Measurements from ENCODE around the gene HNRNPM.
A peak's percentile ranks its signal among the peaks of the same experiment; 100 is the strongest.

The HNRNPM gene

GRCh38 chr19:8501981-8502380 lies 57.2 kb downstream of the HNRNPM start:
- no peak overlapping the region for H3K4me3 ChIP-seq (ENCODE audit: control insufficient read depth, low read depth, low read length)
- no peak for DNase-seq (ENCODE audit: low read depth)
- no peak for TF ChIP-seq CTCF (IDR thresholded peaks at IDR 0.05; ENCODE audit: control insufficient read depth, insufficient read depth, low read depth, low read length, missing control alignments)

- no peak for TF ChIP-seq CTCF (IDR thresholded peaks at IDR 0.05; ENCODE audit: control insufficient read depth, insufficient read depth, low read depth, low read length, missing control alignments)
- H3K4me3 ChIP-seq (ENCODE audit: control insufficient read depth, low read depth, low read length) = no peak overlapping the region
- DNase-seq (ENCODE audit: low read depth) = no peak
These were observed 58.7 kb downstream of the HNRNPM start for GRCh38 chr19:8503510-8503909.

GRCh38 chr19:8504171-8504570 lies 59.4 kb downstream of the HNRNPM start:
- no peak overlapping the region for H3K4me3 ChIP-seq (ENCODE audit: control insufficient read depth, low read depth, low read length)
- TF ChIP-seq CTCF (IDR thresholded peaks at IDR 0.05; ENCODE audit: control insufficient read depth, insufficient read depth, low read depth, low read length, missing control alignments) = no peak
- no peak for DNase-seq (ENCODE audit: low read depth)

GRCh38 chr19:8504919-8505318 lies 60.1 kb downstream of the HNRNPM start:
- DNase-seq (ENCODE audit: low read depth) = no peak
- TF ChIP-seq CTCF (IDR thresholded peaks at IDR 0.05; ENCODE audit: control insufficient read depth, insufficient read depth, low read depth, low read length, missing control alignments) = no peak

GRCh38 chr19:8505680-8506401 lies 61.1 kb downstream of the HNRNPM start:
- TF ChIP-seq CTCF (IDR thresholded peaks at IDR 0.05; ENCODE audit: control insufficient read depth, insufficient read depth, low read depth, low read length, missing control alignments) = peak; percentile 94
- no peak for DNase-seq (ENCODE audit: low read depth)

More at GRCh38 chr19:8504919-8505318, 60.1 kb downstream of the HNRNPM start:
- no peak overlapping the region for H3K4me3 ChIP-seq (ENCODE audit: control insufficient read depth, low read depth, low read length)

GRCh38 chr19:8506402-8506957 lies 61.7 kb downstream of the HNRNPM start:
- TF ChIP-seq CTCF (IDR thresholded peaks at IDR 0.05; ENCODE audit: control insufficient read depth, insufficient read depth, low read depth, low read length, missing control alignments) = no peak
- H3K4me3 ChIP-seq (ENCODE audit: control insufficient read depth, low read depth, low read length) = peak overlapping the region; percentile 48
- no peak for DNase-seq (ENCODE audit: low read depth)

More at GRCh38 chr19:8505680-8506401, 61.1 kb downstream of the HNRNPM start:
- H3K4me3 ChIP-seq (ENCODE audit: control insufficient read depth, low read depth, low read length) = peak overlapping the region; percentile 48
